GM18511 (cell line): ENCODE data around the gene GALK2.

Source experiments
- ATAC-seq: cut with Tn5 transposase; IDR thresholded peaks from one replicate; pipeline ENCODE4 v1.9.1; 2021; ENCODE audit warnings: mild to moderate bottlenecking, moderate library complexity; ENCODE audit not compliant: unreplicated experiment

Gene GALK2

GRCh38 chr15:49278751-49279150 lies 108.7 kb downstream of the GALK2 start:
- ATAC-seq: no peak

- no peak for ATAC-seq
Observed at GRCh38 chr15:49279521-49280456, 109.7 kb downstream of the GALK2 start.

- no peak for ATAC-seq
Observed at GRCh38 chr15:49282366-49282765, 112.3 kb downstream of the GALK2 start.

- ATAC-seq: no peak
Observed at GRCh38 chr15:49286649-49287404, 116.8 kb downstream of the GALK2 start.

- no peak for ATAC-seq
Observed at GRCh38 chr15:49287481-49287880, 117.4 kb downstream of the GALK2 start.

GRCh38 chr15:49288391-49288790 lies 118.3 kb downstream of the GALK2 start:
- no peak for ATAC-seq

GRCh38 chr15:49290191-49290590 lies 120.1 kb downstream of the GALK2 start:
- no peak for ATAC-seq

- ATAC-seq: no peak
Observed at GRCh38 chr15:49293941-49294340, 123.9 kb downstream of the GALK2 start.

- ATAC-seq: no peak
Observed at GRCh38 chr15:49296258-49296657, 126.2 kb downstream of the GALK2 start.

- ATAC-seq: no peak
Observed at GRCh38 chr15:49297584-49297983, 127.5 kb downstream of the GALK2 start.

- ATAC-seq: no peak
Observed at GRCh38 chr15:49300856-49301255, 130.8 kb downstream of the GALK2 start.

- no peak for ATAC-seq
Observed at GRCh38 chr15:49301562-49301961, 131.5 kb downstream of the GALK2 start.

- ATAC-seq: no peak
Observed at GRCh38 chr15:49303003-49303402, 133.0 kb downstream of the GALK2 start.

GRCh38 chr15:49306551-49306950 lies 136.5 kb downstream of the GALK2 start:
- no peak for ATAC-seq

- no peak for ATAC-seq
Observed at GRCh38 chr15:49308686-49309085, 138.6 kb downstream of the GALK2 start.

GRCh38 chr15:49309889-49310288 lies 139.8 kb downstream of the GALK2 start:
- no peak for ATAC-seq

- no peak for ATAC-seq
Observed at GRCh38 chr15:49313650-49314049, 143.6 kb downstream of the GALK2 start.

- ATAC-seq: no peak
Observed at GRCh38 chr15:49314716-49315115, 144.7 kb downstream of the GALK2 start.

GRCh38 chr15:49315391-49315823 lies 145.4 kb downstream of the GALK2 start:
- ATAC-seq: no peak

GRCh38 chr15:49320351-49320750 lies 150.3 kb downstream of the GALK2 start:
- no peak for ATAC-seq

GRCh38 chr15:49323207-49323606 lies 153.2 kb downstream of the GALK2 start:
- no peak for ATAC-seq

- no peak for ATAC-seq
Observed at GRCh38 chr15:49327927-49328326, 157.9 kb downstream of the GALK2 start.
